Fibroblast of the aortic adventitia (primary cell): ENCODE measurements around the gene RASL10A. TPM values are rescaled to one million over a fixed set of nuclear protein-coding genes. Genes with fewer than 3 reads are reported as not detected.

Experiments used
- DNase-seq: peaks from one replicate; pipeline ENCODE4 v3.0.0-alpha.2; 2010; ENCODE audit warnings: low read depth
- H3K4me3 ChIP-seq: 2 replicates; pipeline ENCODE4 v1.5.1; 2011; ENCODE audit warnings: low read depth, mild to moderate bottlenecking, control low read depth, low read length, moderate library complexity
- total RNA-seq: library from RNA; depleted of rRNA; stranded (reverse); fragments of >200 nt; gene quantifications from 2 replicates; pipeline ENCODE4 v1.2.3, GENCODE V29; 2012; ENCODE audit warnings: low replicate concordance
- TF ChIP-seq, protein P1 (sequence below): IDR thresholded peaks from 2 replicates; pipeline ENCODE4 v1.5.1; 2011; ENCODE audit warnings: mild to moderate bottlenecking, low read length, control low read depth, inconsistent platforms; ENCODE audit not compliant: insufficient read depth

The RASL10A gene
- total RNA-seq, 1 donor = not detected

- TF ChIP-seq, protein P1, sequence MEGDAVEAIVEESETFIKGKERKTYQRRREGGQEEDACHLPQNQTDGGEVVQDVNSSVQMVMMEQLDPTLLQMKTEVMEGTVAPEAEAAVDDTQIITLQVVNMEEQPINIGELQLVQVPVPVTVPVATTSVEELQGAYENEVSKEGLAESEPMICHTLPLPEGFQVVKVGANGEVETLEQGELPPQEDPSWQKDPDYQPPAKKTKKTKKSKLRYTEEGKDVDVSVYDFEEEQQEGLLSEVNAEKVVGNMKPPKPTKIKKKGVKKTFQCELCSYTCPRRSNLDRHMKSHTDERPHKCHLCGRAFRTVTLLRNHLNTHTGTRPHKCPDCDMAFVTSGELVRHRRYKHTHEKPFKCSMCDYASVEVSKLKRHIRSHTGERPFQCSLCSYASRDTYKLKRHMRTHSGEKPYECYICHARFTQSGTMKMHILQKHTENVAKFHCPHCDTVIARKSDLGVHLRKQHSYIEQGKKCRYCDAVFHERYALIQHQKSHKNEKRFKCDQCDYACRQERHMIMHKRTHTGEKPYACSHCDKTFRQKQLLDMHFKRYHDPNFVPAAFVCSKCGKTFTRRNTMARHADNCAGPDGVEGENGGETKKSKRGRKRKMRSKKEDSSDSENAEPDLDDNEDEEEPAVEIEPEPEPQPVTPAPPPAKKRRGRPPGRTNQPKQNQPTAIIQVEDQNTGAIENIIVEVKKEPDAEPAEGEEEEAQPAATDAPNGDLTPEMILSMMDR = no peak
These were observed 31.3 kb downstream of the RASL10A start for GRCh38 chr22:29284196-29284595.

GRCh38 chr22:29277927-29278326 lies 37.6 kb downstream of the RASL10A start:
- no peak overlapping the region for H3K4me3 ChIP-seq
- TF ChIP-seq, protein P1 = no peak
- no peak for DNase-seq

More at GRCh38 chr22:29284196-29284595, 31.3 kb downstream of the RASL10A start:
- H3K4me3 ChIP-seq = no peak overlapping the region
- no peak for DNase-seq

- no peak overlapping the region for H3K4me3 ChIP-seq
- TF ChIP-seq, protein P1 = no peak
- no peak for DNase-seq
These were observed 39.5 kb downstream of the RASL10A start for GRCh38 chr22:29275819-29276565.

DNA sequence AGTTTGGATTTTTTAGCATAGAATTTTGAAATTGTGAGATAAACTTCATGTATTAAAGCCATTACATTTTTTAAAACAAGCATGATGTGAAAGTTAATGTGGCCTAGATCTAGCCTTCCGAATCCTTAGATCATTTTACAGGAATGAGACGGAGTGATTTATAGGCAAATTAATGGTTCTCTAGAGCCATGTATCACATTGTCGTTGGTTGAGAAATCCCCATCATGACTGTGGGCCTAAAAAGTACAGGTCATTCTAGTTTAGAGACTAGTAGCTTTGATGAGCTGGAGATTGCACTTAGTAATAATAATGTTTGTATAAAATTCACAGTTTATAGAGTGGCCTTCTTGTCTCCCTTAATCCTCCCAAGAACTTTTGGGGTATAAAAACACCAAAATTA lies 40.3 kb downstream of the RASL10A start:
- DNase-seq = no peak
- TF ChIP-seq, protein P1 = no peak
- no peak overlapping the region for H3K4me3 ChIP-seq

DNA sequence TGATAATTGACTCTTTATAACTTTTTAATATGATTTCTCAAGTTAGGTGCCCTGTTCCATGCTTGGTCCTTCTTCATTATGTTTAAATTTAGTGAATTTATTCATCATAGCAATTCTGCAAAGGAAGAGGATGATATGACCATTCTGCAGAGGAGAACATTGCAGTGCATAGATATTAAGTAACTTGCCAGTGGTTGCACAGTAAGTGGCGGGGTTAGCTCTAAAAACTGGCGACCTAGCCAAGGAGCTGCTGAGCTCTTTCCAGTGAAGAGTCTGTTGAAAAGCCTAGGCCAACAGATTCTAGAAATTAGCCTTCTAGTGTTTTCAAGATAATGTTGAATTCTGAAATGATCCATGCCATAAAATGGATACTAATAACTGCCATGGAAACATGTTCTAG lies 42.9 kb downstream of the RASL10A start:
- TF ChIP-seq, protein P1 = no peak
- no peak overlapping the region for H3K4me3 ChIP-seq
- no peak for DNase-seq

DNA sequence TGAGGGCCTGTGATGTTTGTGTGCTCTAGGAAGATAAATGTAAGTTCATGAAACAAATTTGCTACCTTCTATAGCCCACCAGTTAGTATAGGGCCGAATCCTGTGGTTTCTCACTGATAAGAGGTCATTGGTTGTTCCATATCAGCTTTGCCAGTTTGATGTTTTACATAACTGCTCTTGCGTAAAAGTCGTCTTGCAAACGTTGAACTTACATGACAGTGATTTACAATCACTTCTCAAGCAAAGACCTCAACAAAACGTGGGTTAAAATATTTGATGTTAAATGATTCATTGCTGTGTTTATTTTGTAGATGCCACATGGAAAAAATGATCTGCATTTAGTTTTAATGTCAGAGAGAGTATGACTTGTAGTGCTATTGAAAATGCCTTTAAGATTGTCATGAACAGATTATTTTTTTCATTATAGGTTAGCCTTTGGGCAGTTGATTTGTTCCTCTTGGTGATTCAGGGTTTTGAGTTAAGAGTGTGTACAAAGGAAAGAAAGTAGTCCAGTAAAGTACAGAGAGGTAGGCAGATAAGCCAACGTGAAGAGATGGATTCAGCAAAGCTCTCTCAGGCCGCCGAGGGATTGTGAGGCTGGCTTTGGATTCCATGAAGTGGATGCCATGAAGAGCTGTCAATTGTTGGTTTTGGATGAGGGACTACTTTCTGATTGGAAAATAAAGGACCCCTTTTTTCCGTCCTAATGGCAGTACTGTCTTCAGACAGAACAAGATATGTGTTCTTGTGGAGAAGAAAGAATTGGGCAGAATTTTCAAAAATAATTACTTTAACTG lies 44.8 kb downstream of the RASL10A start:
- TF ChIP-seq, protein P1 = no peak
- DNase-seq = peak; percentile 68
- H3K4me3 ChIP-seq = peak overlapping the region; percentile 92
